Testis (tissue), 3 donors: Measurements from ENCODE around the gene HINT2. TPM values are rescaled to one million over a fixed set of nuclear protein-coding genes. Genes with fewer than 3 reads are reported as not detected.

Experiments
- DNase-seq: peaks from one replicate; pipeline ENCODE4 v3.0.0-alpha.2; 2019
- H3K27ac ChIP-seq, 2 donors: fragments of 200-600 bp; sonication (generic); one replicate each; pipeline ENCODE4 v1.5.1; 2019
- H3K27me3 ChIP-seq: fragments of 200-600 bp; sonication (generic); one replicate; pipeline ENCODE4 v1.5.1; 2019
- H3K36me3 ChIP-seq: fragments of 200-600 bp; sonication (generic); one replicate; pipeline ENCODE4 v1.5.1; 2017; ENCODE audit warnings: low read depth; ENCODE audit errors: missing control alignments
- H3K4me1 ChIP-seq: fragments of 200-600 bp; sonication (generic); one replicate; pipeline ENCODE4 v1.5.1; 2019
- H3K4me3 ChIP-seq, 2 donors: fragments of 200-600 bp; sonication (generic); one replicate each; pipeline ENCODE4 v1.5.1; 2017 to 2019
- H3K9me3 ChIP-seq: fragments of 200-600 bp; sonication (generic); one replicate; pipeline ENCODE4 v1.5.1; 2017
- CTCF ChIP-seq, 3 experiments: fragments of 450-650 bp in 2 of 3; fragments of 200-600 bp in 1 of 3; sonication (generic) in 1 of 3; IDR thresholded peaks; one replicate each; pipeline ENCODE4 v1.5.1; 2016 to 2019; ENCODE audit warnings: antibody characterized with exemption in 3 of 3, mild to moderate bottlenecking in 2 of 3, moderate library complexity in 1 of 3
- POLR2A ChIP-seq: fragments of 450-650 bp; IDR thresholded peaks from one replicate; pipeline ENCODE4 v1.6.1; 2017; ENCODE audit warnings: antibody characterized with exemption, mild to moderate bottlenecking, moderate library complexity
- WGBS, 2 donors: methylation state at CpG; one replicate each; pipeline ENCODE4 v1.1.5; 2018; 5-methylcytosine and 5-hydroxymethylcytosine counted together
- intact Hi-C: fragments of 100-400 bp; cut with DNase I; formaldehyde crosslinking; loops from one replicate; pipeline ENCODE4 v1.15.1; 2023; ENCODE audit warnings: low total_unique reads
- polyA plus RNA-seq: library from polyadenylated mRNA; stranded (reverse); fragments of 350-450 nt; fragmentation: Illumina TruSeq; extraction: RNeasy Lipid Tissue Mini Kit (QIAGEN cat#74804); gene quantifications from one replicate; pipeline ENCODE4 v1.2.3, GENCODE V29; 2014; ENCODE audit warnings: low read depth, low replicate concordance; ENCODE audit not compliant: insufficient read depth
- total RNA-seq, 2 donors: library from RNA; depleted of rRNA; stranded (reverse); fragments of >200 nt; gene quantifications; one replicate each; pipeline ENCODE4 v1.2.3, GENCODE V29; 2016

The HINT2 gene
- total and polyA plus RNA-seq, 3 donors from 2014 or later, result 36.1 to 55.1 (median 36.9) TPM

- Histone ChIP-seq H3K4me3 (no peak overlapping the region), H3K9me3 (no peaks in the 10 kb centered on the region), H3K27ac (no peak overlapping the region), H3K27me3 (no peaks in the 10 kb centered on the region), H3K36me3 (no peaks in the 10 kb centered on the region), H3K4me1 (peaks cover 12% of the 10 kb centered on the region)
- 32 to 44% methylated on average over 4 of the region's 4 CpGs for WGBS, 2 donors
- TF ChIP-seq CTCF (IDR thresholded peaks at IDR 0.05) (peak; percentile 60 to 74 (median 64)), POLR2A (no peak)
- DNase-seq, result peak; percentile 46
- intact Hi-C loops, result no loop called here
Measured at GRCh38 chr9:35826071-35826701, 11.3 kb upstream of the HINT2 start.

- no peaks in the 10 kb centered on the region for H3K36me3 ChIP-seq
- intact Hi-C loops, result no loop called here
- DNase-seq, result no peak
- no peaks in the 10 kb centered on the region for H3K9me3 ChIP-seq
- no peak for TF ChIP-seq CTCF (IDR thresholded peaks at IDR 0.05)
- TF ChIP-seq POLR2A, result no peak
- H3K4me1 ChIP-seq, result no peaks in the 10 kb centered on the region
- no peaks in the 10 kb centered on the region for H3K27me3 ChIP-seq
- H3K4me3 ChIP-seq, result no peak overlapping the region
- no peak overlapping the region for H3K27ac ChIP-seq
Measured at GRCh38 chr9:35822926-35823325, 8.1 kb upstream of the HINT2 start.

GRCh38 chr9:35820076-35820475, 5.2 kb upstream of the HINT2 start:
- intact Hi-C loops, result no loop called here
- H3K27me3 ChIP-seq, result no peaks in the 10 kb centered on the region
- TF ChIP-seq CTCF (IDR thresholded peaks at IDR 0.05) (no peak), POLR2A (no peak)
- no peaks in the 10 kb centered on the region for H3K9me3 ChIP-seq
- H3K4me3 ChIP-seq, result no peak overlapping the region
- no peak overlapping the region for H3K27ac ChIP-seq
- no peak for DNase-seq
- no peaks in the 10 kb centered on the region for H3K4me1 ChIP-seq
- no peaks in the 10 kb centered on the region for H3K36me3 ChIP-seq

GRCh38 chr9:35818341-35818740, 3.5 kb upstream of the HINT2 start:
- H3K4me3 ChIP-seq, result no peak overlapping the region
- H3K4me1 ChIP-seq, result peaks cover 9% of the 10 kb centered on the region
- no peak overlapping the region for H3K27ac ChIP-seq
- no peak for DNase-seq
- WGBS, 2 donors, result 80 to 82% methylated on average over 3 of the region's 3 CpGs
- H3K27me3 ChIP-seq, result no peaks in the 10 kb centered on the region
- H3K36me3 ChIP-seq, result no peaks in the 10 kb centered on the region
- intact Hi-C loops, result loop anchor here (10.0 kb wide), 1 partner anchor 84 kb away; the partner anchor contains the start of genes CREB3 and TLN1
- TF ChIP-seq CTCF (IDR thresholded peaks at IDR 0.05), result no peak
- TF ChIP-seq POLR2A, result no peak
- H3K9me3 ChIP-seq, result no peaks in the 10 kb centered on the region

- Histone ChIP-seq H3K27ac (no peak overlapping the region), H3K4me3 (no peak overlapping the region), H3K27me3 (no peaks in the 10 kb centered on the region), H3K9me3 (no peaks in the 10 kb centered on the region), H3K4me1 (peaks cover 20% of the 10 kb centered on the region), H3K36me3 (no peaks in the 10 kb centered on the region)
- TF ChIP-seq POLR2A, result no peak
- TF ChIP-seq CTCF (IDR thresholded peaks at IDR 0.05), result no peak
- WGBS, 2 donors, result 50 to 72% methylated on average over 1 of the region's 1 CpG
- intact Hi-C loops, result loop anchor here (10.0 kb wide), 1 partner anchor 82 kb away; the partner anchor contains the start of genes CREB3 and TLN1
- no peak for DNase-seq
Measured at GRCh38 chr9:35816708-35817107, 1.9 kb upstream of the HINT2 start.
